HL-60 (cell line): ENCODE data around the gene SLC24A1.
A peak's percentile ranks its signal among the peaks of the same experiment; 100 is the strongest.

Experiments
- DNase-seq, 2 experiments: peaks; one replicate each; pipeline ENCODE4 v3.0.0-alpha.2; 2010 to 2020; ENCODE audit warnings: low read depth in 1 of 2, low spot score in 1 of 2
- H3K27ac ChIP-seq: fragments of 250-450 bp; sonication (Bioruptor Pico); replicated peaks from 2 replicates; pipeline ENCODE4 v1.5.1; 2020; ENCODE audit warnings: mild to moderate bottlenecking, moderate library complexity
- H3K27me3 ChIP-seq: fragments of 250-450 bp; sonication (Bioruptor Pico); 2 replicates; pipeline ENCODE4 v1.5.1; 2021; ENCODE audit warnings: mild to moderate bottlenecking, moderate library complexity; ENCODE audit not compliant: insufficient read depth, poor library complexity, severe bottlenecking
- H3K4me3 ChIP-seq: replicated peaks from 2 replicates; pipeline ENCODE4 v1.5.1; 2011; ENCODE audit warnings: mild to moderate bottlenecking, control low read depth, low read length; ENCODE audit not compliant: insufficient read depth
- GABPA ChIP-seq: IDR thresholded peaks from 2 replicates; pipeline ENCODE4 v1.6.1; 2012; ENCODE audit warnings: low read depth
- POLR2AphosphoS5 ChIP-seq: IDR thresholded peaks from 2 replicates; pipeline ENCODE4 v1.6.1; 2012; ENCODE audit warnings: low read depth
- SPI1 ChIP-seq: IDR thresholded peaks from 2 replicates; pipeline ENCODE4 v1.6.1; 2012; ENCODE audit warnings: low read depth, mild to moderate bottlenecking, borderline replicate concordance
- TF ChIP-seq, protein P1 (sequence below): IDR thresholded peaks from 2 replicates; pipeline ENCODE4 v1.6.1; 2012; ENCODE audit warnings: low read depth; ENCODE audit not compliant: insufficient replicate concordance
- TF ChIP-seq, protein P2 (sequence below): IDR thresholded peaks from one replicate; pipeline ENCODE4 v1.5.1; 2011; ENCODE audit warnings: low read length, control low read depth, inconsistent platforms; ENCODE audit not compliant: insufficient read depth

SLC24A1 gene

DNA sequence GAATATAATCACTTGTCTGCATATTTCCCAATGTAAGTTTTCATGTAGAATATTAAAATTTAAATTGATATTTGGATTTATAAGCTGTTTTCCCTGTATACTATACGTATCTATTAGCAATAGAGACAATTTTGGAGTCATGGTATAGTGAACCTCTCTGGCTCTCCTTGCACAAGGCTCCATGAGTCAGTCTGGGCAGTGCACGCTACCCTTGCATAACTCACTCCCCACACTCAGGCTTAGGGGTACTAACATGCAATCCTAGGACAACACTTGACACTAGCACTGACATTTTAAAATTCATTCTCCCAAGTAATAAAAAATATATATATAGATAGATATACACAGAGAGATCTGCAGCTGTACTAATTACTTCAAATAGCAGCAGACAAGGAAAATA, 39.2 kb downstream of the SLC24A1 start:
- Histone ChIP-seq H3K27me3 (no peaks in the 10 kb centered on the region), H3K27ac (no peak overlapping the region), H3K4me3 (no peak overlapping the region)
- peak; percentile 29 to 35 for DNase-seq
- TF ChIP-seq, protein P1, sequence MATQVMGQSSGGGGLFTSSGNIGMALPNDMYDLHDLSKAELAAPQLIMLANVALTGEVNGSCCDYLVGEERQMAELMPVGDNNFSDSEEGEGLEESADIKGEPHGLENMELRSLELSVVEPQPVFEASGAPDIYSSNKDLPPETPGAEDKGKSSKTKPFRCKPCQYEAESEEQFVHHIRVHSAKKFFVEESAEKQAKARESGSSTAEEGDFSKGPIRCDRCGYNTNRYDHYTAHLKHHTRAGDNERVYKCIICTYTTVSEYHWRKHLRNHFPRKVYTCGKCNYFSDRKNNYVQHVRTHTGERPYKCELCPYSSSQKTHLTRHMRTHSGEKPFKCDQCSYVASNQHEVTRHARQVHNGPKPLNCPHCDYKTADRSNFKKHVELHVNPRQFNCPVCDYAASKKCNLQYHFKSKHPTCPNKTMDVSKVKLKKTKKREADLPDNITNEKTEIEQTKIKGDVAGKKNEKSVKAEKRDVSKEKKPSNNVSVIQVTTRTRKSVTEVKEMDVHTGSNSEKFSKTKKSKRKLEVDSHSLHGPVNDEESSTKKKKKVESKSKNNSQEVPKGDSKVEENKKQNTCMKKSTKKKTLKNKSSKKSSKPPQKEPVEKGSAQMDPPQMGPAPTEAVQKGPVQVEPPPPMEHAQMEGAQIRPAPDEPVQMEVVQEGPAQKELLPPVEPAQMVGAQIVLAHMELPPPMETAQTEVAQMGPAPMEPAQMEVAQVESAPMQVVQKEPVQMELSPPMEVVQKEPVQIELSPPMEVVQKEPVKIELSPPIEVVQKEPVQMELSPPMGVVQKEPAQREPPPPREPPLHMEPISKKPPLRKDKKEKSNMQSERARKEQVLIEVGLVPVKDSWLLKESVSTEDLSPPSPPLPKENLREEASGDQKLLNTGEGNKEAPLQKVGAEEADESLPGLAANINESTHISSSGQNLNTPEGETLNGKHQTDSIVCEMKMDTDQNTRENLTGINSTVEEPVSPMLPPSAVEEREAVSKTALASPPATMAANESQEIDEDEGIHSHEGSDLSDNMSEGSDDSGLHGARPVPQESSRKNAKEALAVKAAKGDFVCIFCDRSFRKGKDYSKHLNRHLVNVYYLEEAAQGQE: no peak
- TF ChIP-seq SPI1 (no peak), GABPA (no peak), POLR2AphosphoS5 (no peak)
- TF ChIP-seq, protein P2, sequence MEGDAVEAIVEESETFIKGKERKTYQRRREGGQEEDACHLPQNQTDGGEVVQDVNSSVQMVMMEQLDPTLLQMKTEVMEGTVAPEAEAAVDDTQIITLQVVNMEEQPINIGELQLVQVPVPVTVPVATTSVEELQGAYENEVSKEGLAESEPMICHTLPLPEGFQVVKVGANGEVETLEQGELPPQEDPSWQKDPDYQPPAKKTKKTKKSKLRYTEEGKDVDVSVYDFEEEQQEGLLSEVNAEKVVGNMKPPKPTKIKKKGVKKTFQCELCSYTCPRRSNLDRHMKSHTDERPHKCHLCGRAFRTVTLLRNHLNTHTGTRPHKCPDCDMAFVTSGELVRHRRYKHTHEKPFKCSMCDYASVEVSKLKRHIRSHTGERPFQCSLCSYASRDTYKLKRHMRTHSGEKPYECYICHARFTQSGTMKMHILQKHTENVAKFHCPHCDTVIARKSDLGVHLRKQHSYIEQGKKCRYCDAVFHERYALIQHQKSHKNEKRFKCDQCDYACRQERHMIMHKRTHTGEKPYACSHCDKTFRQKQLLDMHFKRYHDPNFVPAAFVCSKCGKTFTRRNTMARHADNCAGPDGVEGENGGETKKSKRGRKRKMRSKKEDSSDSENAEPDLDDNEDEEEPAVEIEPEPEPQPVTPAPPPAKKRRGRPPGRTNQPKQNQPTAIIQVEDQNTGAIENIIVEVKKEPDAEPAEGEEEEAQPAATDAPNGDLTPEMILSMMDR: no peak

DNA sequence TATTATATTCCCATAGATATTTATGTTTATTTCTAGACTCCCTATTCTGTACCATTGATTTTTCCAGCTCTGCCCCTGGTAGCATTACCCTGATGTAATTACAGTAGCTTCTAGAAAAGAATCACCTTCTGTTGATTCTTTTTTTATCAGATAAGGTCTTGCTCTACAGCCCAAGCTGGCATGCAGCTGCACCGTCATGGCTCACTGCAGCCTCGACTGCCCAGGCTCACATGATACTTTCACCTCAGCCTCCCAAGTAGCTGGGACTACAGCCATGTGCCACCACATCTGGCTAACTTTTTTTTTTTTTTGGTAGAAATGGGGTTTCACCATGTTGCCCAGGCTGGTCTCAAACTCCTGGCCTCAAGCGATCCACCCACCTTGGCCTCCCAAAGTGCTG, 41.8 kb downstream of the SLC24A1 start:
- Histone ChIP-seq H3K4me3 (no peak overlapping the region), H3K27me3 (no peaks in the 10 kb centered on the region), H3K27ac (no peak overlapping the region)
- TF ChIP-seq, protein P2: no peak
- no peak for TF ChIP-seq SPI1
- TF ChIP-seq, protein P1: no peak
- TF ChIP-seq GABPA: no peak
- DNase-seq: no peak

DNA sequence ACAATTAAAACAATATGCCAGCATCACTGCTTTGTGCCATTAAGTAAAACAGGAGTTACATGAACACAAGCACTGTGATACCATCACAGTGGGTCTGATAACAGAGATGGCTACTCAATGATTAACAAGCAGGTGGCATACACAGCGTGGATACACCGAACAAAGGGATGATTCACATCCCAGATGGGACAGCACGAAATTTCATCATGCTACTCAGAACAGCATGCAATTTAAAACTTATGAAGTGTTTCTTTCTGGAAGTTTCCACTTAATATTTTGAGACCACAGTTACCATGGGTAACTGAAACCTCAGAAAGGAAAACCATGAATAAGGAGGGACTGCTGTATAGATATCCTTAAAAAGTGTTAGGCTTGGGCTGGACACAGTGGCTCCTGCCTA, 44.5 kb downstream of the SLC24A1 start:
- no peak for DNase-seq
- H3K27ac ChIP-seq: no peak overlapping the region
- H3K27me3 ChIP-seq: no peaks in the 10 kb centered on the region
- TF ChIP-seq, protein P1: no peak
- TF ChIP-seq POLR2AphosphoS5 (no peak), SPI1 (no peak), GABPA (no peak)
- TF ChIP-seq, protein P2: no peak
- H3K4me3 ChIP-seq: no peak overlapping the region
